GM23338 (cell line): ENCODE measurements around the gene DYSF.

Experiments used
- CREB1 ChIP-seq: fragments of 250-450 bp; sonication (Bioruptor Pico); IDR thresholded peaks from 2 replicates; pipeline ENCODE4 v1.5.0; 2020; ENCODE audit warnings: low read depth, mild to moderate bottlenecking, moderate library complexity
- CTCF ChIP-seq, 2 experiments: fragments of 200-600 bp in 1 of 2; sonication (generic) in 1 of 2; conservative IDR thresholded peaks; 2 replicates each; pipeline versions ENCODE4 v1.5.1 to v1.6.1; 2016 to 2017; ENCODE audit warnings: antibody characterized with exemption in 2 of 2, low read depth in 2 of 2, mild to moderate bottlenecking in 2 of 2, moderate library complexity in 1 of 2
- EZH2 ChIP-seq: fragments of 200-600 bp; sonication (generic); IDR thresholded peaks from one replicate; pipeline ENCODE4 v1.8.0; 2017; ENCODE audit warnings: antibody characterized with exemption, mild to moderate bottlenecking, low read depth; ENCODE audit not compliant: unreplicated experiment
- EZH2phosphoT487 ChIP-seq: fragments of 200-600 bp; sonication (generic); IDR thresholded peaks from one replicate; pipeline ENCODE4 v1.8.1; 2018; ENCODE audit warnings: antibody characterized with exemption; ENCODE audit not compliant: unreplicated experiment
- POLR2AphosphoS5 ChIP-seq: IDR thresholded peaks from 2 replicates; pipeline ENCODE4 v1.6.1; 2016; ENCODE audit warnings: antibody characterized with exemption, low read depth
- REST ChIP-seq: IDR thresholded peaks from one replicate; pipeline ENCODE4 v1.6.1; 2018; ENCODE audit warnings: antibody characterized with exemption; ENCODE audit not compliant: unreplicated experiment
- ZNF114 ChIP-seq: fragments of 250-450 bp; sonication (Bioruptor Pico); IDR thresholded peaks from 2 replicates; pipeline ENCODE4 v1.5.0; 2020; ENCODE audit warnings: mild to moderate bottlenecking, moderate library complexity
- ZNF462 ChIP-seq: fragments of 250-450 bp; sonication (Bioruptor Pico); IDR thresholded peaks from 2 replicates; pipeline ENCODE4 v1.5.0; 2020; ENCODE audit warnings: mild to moderate bottlenecking, moderate library complexity

DNA sequence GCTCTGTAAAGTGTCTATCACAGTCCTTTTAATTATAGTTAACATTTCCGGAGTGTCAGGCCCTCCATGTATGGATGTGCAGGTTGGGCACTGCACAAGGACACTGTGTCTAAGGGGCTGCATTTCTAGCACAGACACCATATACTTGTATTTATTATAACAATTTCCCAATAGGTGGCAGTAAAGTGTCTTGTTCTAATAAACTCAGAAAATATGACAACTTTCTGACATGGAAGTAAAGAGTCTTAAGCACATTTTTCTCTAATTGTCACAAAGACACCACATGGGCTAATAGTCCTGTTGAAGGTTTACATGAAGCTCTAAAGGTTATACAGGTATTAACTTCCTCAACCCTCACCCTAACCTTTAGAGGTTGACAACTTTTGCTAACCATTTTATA is 156.6 kb downstream of the DYSF start:
- TF ChIP-seq CTCF (conservative IDR thresholded peaks at IDR 0.05; ENCODE audit: low read depth in 2 of 2) (no peak), EZH2phosphoT487 (no peak), POLR2AphosphoS5 (no peak), EZH2 (no peak), CREB1 (CRISPR knock-in tag) (no peak), REST (no peak), ZNF462 (CRISPR knock-in tag) (no peak), ZNF114 (CRISPR knock-in tag) (no peak)
